Activated CD4-positive, alpha-beta memory T cell treated with anti-CD3 and anti-CD28 coated beads, Interleukin-2, amount 10 ng/mL, durations not matched to agents 7 days and 5 days (primary cell): ENCODE results near the gene ZNF521. TPM values are rescaled to one million over a fixed set of nuclear protein-coding genes. Genes with fewer than 3 reads are reported as not detected.
"Not testable (repeated sequence)": the region's sequence is repeated elsewhere in the genome, so short reads cannot be mapped to it uniquely, and the experiment has no call there.

Experiments
- CTCF ChIA-PET: fragments of 350-600 bp; sonication (Branson Sonifier 250); formaldehyde crosslinking; loops from one replicate; lab custom pipeline; 2021; ENCODE audit warnings: antibody characterized with exemption, inconsistent platforms; lab: Charles Lee
- POLR2A ChIA-PET: fragments of 350-600 bp; sonication (Branson Sonifier 250); formaldehyde crosslinking; loops from one replicate; lab custom pipeline; 2021; ENCODE audit warnings: antibody characterized with exemption; lab: Charles Lee
- DNase-seq: peaks from one replicate; pipeline ENCODE4 v3.0.0-alpha.2; 2020
- H3K27ac Mint-ChIP-seq: one replicate; pipeline ENCODE4 v1.8.0; 2021; ENCODE audit warnings: mild to moderate bottlenecking, mixed read lengths
- H3K27me3 Mint-ChIP-seq: one replicate; pipeline ENCODE4 v1.8.0; 2021; ENCODE audit warnings: mixed read lengths
- H3K36me3 Mint-ChIP-seq: one replicate; pipeline ENCODE4 v1.8.0; 2021; ENCODE audit warnings: low read depth, mixed read lengths
- H3K4me1 Mint-ChIP-seq: one replicate; pipeline ENCODE4 v1.8.0; 2021; ENCODE audit warnings: mixed read lengths
- H3K4me3 Mint-ChIP-seq: one replicate; pipeline ENCODE4 v1.8.0; 2021; ENCODE audit warnings: mild to moderate bottlenecking, mixed read lengths
- H3K9me3 Mint-ChIP-seq: one replicate; pipeline ENCODE4 v1.8.0; 2021; ENCODE audit warnings: mixed read lengths
- total RNA-seq, 2 experiments: library from RNA; stranded (reverse); gene quantifications; one replicate each; pipeline ENCODE4 v1.2.3, GENCODE V29; 2021

The ZNF521 gene
- total RNA-seq, 2 experiments from 2014 or later = not detected

DNA sequence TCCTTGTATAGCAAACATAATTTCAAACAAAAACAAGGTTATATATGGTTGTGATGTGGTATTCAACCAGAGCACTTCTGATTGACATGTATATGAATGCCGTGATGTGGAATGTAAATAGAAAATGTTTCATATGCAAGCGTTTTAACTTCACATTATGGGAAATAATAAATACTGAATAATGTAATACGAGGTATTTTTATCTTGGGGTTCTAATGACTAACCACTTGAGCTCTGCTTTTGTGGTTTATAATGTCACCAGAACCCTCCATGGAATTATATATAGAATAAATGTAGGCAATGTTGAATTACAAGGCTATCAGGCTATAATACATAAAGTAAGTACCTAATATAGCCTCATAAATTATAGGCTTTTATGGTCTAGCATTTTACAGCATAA, 72.4 kb downstream of the ZNF521 start:
- Mint-ChIP-seq H3K36me3 (no peaks in the 10 kb centered on the region), H3K4me3 (no peak overlapping the region), H3K27ac (no peak overlapping the region), H3K4me1 (no peaks in the 10 kb centered on the region), H3K27me3 (peaks cover 4% of the 10 kb centered on the region), H3K9me3 (no peaks in the 10 kb centered on the region)
- CTCF ChIA-PET = no interaction called here
- no peak for DNase-seq
- POLR2A ChIA-PET = no interaction called here

GRCh38 chr18:25279133-25279532, 72.8 kb downstream of the ZNF521 start:
- no peaks in the 10 kb centered on the region for H3K36me3 Mint-ChIP-seq
- no peak for DNase-seq
- H3K9me3 Mint-ChIP-seq = no peaks in the 10 kb centered on the region
- H3K27me3 Mint-ChIP-seq = peaks cover 4% of the 10 kb centered on the region
- no peak overlapping the region for H3K4me3 Mint-ChIP-seq
- ChIA-PET CTCF (no interaction called here), POLR2A (no interaction called here)
- no peaks in the 10 kb centered on the region for H3K4me1 Mint-ChIP-seq
- no peak overlapping the region for H3K27ac Mint-ChIP-seq

DNA sequence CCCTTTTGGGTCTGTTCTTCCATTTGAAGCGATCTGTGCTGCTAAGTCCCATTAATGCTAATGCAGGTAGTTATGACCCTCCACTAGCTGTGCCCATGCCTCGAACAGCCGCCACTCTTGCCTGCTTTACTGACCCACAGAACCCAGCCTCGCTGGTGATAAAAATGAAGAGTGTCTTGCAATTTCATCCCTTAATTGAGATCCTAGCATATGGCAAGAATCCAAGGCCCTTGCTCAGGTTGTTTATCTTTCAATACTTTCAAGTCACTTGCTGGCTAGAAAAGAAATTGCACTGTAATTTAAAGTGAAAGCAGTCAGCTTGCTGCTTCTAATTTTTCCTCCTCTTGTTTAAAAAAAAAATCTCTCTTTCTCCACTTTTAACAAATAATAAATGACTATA, 73.6 kb downstream of the ZNF521 start:
- Mint-ChIP-seq H3K4me3 (no peak overlapping the region), H3K36me3 (no peaks in the 10 kb centered on the region), H3K27me3 (peaks cover 4% of the 10 kb centered on the region), H3K9me3 (no peaks in the 10 kb centered on the region), H3K4me1 (no peaks in the 10 kb centered on the region), H3K27ac (no peak overlapping the region)
- no peak for DNase-seq
- POLR2A ChIA-PET = no interaction called here
- CTCF ChIA-PET = no interaction called here

GRCh38 chr18:25275412-25276001, 76.5 kb downstream of the ZNF521 start:
- no peaks in the 10 kb centered on the region for H3K27me3 Mint-ChIP-seq
- POLR2A ChIA-PET = no interaction called here
- H3K27ac Mint-ChIP-seq = no peak overlapping the region
- no peaks in the 10 kb centered on the region for H3K4me1 Mint-ChIP-seq
- DNase-seq = no peak
- peaks cover 2% of the 10 kb centered on the region for H3K9me3 Mint-ChIP-seq
- H3K4me3 Mint-ChIP-seq = no peak overlapping the region
- CTCF ChIA-PET = no interaction called here
- no peaks in the 10 kb centered on the region for H3K36me3 Mint-ChIP-seq

GRCh38 chr18:25274926-25275325, 77.0 kb downstream of the ZNF521 start:
- DNase-seq = no peak
- H3K4me3 Mint-ChIP-seq = no peak overlapping the region
- no peaks in the 10 kb centered on the region for H3K27me3 Mint-ChIP-seq
- no peaks in the 10 kb centered on the region for H3K36me3 Mint-ChIP-seq
- no peaks in the 10 kb centered on the region for H3K4me1 Mint-ChIP-seq
- H3K9me3 Mint-ChIP-seq = peaks cover 2% of the 10 kb centered on the region
- H3K27ac Mint-ChIP-seq = no peak overlapping the region
- ChIA-PET CTCF (no interaction called here), POLR2A (no interaction called here)

DNA sequence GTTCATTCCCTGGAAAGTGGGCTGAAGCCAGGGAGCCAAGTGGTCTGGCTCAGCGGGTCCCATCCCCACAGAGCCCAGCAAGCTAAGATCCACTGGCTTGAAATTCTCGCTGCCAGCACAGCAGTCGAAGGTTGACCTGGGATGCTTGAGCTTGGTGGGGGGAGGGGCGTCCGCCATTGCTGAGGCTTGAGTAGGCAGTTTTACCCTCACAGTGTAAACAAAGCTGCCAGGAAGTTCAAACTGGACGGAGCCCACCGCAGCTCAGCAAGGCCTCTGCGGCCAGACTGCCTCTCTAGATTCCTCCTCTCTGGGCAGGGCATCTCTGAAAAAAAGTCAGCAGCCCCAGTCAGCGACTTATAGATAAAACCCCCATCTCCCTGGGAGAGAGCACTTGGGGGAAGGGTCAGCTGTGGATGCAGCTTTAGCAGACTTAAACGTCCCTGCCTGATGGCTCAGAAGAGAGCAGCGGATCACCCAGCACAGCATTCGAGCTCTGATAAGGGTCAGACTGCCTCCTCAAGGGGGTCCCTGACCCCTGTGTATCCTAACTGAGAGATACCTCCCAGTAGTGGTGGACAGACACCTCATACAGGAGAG, 84.9 kb downstream of the ZNF521 start:
- H3K27me3 Mint-ChIP-seq, POLR2A ChIA-PET, H3K4me1 Mint-ChIP-seq, H3K27ac Mint-ChIP-seq, H3K4me3 Mint-ChIP-seq, H3K36me3 Mint-ChIP-seq, H3K9me3 Mint-ChIP-seq, DNase-seq, CTCF ChIA-PET: not testable (repeated sequence)

- H3K36me3 Mint-ChIP-seq = no peaks in the 10 kb centered on the region
- DNase-seq = no peak
- no peak overlapping the region for H3K4me3 Mint-ChIP-seq
Observed at GRCh38 chr18:25262920-25263319, 89.0 kb downstream of the ZNF521 start.

DNA sequence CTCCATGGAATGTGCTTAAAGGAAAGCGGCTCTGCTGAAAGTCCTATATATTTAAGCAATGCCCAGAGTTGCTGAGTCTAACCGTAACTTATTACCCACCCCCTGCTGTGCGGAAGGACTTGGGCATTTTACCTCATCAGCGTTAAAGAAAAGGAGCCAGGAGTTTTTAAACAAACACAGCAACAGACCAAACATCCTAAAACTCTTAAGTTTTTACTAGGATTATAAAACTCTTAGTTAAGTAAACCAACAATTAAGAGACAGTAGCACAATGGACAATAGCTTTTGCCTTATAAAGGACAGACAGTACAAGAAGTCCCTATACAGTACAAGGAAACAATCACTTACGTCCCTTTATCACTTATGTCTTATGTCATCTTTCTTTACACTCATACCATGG, 90.2 kb downstream of the ZNF521 start:
- H3K27ac Mint-ChIP-seq = no peak overlapping the region
- ChIA-PET CTCF (no interaction called here), POLR2A (no interaction called here)
- no peaks in the 10 kb centered on the region for H3K4me1 Mint-ChIP-seq
- H3K27me3 Mint-ChIP-seq = no peaks in the 10 kb centered on the region
- no peak overlapping the region for H3K4me3 Mint-ChIP-seq
- no peaks in the 10 kb centered on the region for H3K36me3 Mint-ChIP-seq
- DNase-seq = no peak
- no peaks in the 10 kb centered on the region for H3K9me3 Mint-ChIP-seq

More at GRCh38 chr18:25262920-25263319, 89.0 kb downstream of the ZNF521 start:
- no peaks in the 10 kb centered on the region for H3K4me1 Mint-ChIP-seq
- no peaks in the 10 kb centered on the region for H3K9me3 Mint-ChIP-seq
- CTCF ChIA-PET = no interaction called here
- POLR2A ChIA-PET = no interaction called here
- no peaks in the 10 kb centered on the region for H3K27me3 Mint-ChIP-seq
- H3K27ac Mint-ChIP-seq = no peak overlapping the region

GRCh38 chr18:25256439-25256838, 95.5 kb downstream of the ZNF521 start:
- CTCF ChIA-PET = no interaction called here
- Mint-ChIP-seq H3K9me3 (peaks cover 2% of the 10 kb centered on the region), H3K4me1 (no peaks in the 10 kb centered on the region), H3K27me3 (no peaks in the 10 kb centered on the region), H3K4me3 (no peak overlapping the region), H3K27ac (no peak overlapping the region), H3K36me3 (no peaks in the 10 kb centered on the region)
- POLR2A ChIA-PET = no interaction called here
- DNase-seq = no peak

GRCh38 chr18:25253779-25254178, 98.2 kb downstream of the ZNF521 start:
- Mint-ChIP-seq H3K36me3 (no peaks in the 10 kb centered on the region), H3K4me1 (no peaks in the 10 kb centered on the region), H3K9me3 (peaks cover 2% of the 10 kb centered on the region), H3K27me3 (no peaks in the 10 kb centered on the region), H3K27ac (no peak overlapping the region), H3K4me3 (no peak overlapping the region)
- ChIA-PET POLR2A (no interaction called here), CTCF (no interaction called here)
- DNase-seq = no peak

DNA sequence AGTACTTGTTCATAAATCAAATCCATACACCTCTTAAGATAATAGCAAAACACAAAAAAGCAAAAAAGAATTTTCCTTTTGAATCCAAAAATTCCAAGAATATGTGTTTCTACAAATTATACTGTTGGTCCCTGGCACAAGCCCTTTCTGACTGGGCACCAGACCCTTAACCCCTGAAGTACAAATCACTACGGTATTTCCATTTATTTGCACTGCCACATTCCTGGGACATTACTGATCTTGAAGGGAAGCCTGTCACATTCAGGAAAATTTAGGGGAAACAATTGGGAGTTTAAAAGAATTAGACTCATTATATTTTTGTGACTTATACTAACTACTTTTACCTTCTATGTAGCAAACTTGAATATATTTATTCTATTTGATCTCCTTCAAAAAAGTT, 98.8 kb downstream of the ZNF521 start:
- no peaks in the 10 kb centered on the region for H3K36me3 Mint-ChIP-seq
- ChIA-PET POLR2A (no interaction called here), CTCF (no interaction called here)
- H3K9me3 Mint-ChIP-seq = peaks cover 2% of the 10 kb centered on the region
- DNase-seq = no peak
- no peaks in the 10 kb centered on the region for H3K4me1 Mint-ChIP-seq
- no peak overlapping the region for H3K4me3 Mint-ChIP-seq
- H3K27me3 Mint-ChIP-seq = no peaks in the 10 kb centered on the region
- no peak overlapping the region for H3K27ac Mint-ChIP-seq

GRCh38 chr18:25251068-25251467, 100.9 kb downstream of the ZNF521 start:
- DNase-seq = no peak
- ChIA-PET POLR2A (no interaction called here), CTCF (no interaction called here)

DNA sequence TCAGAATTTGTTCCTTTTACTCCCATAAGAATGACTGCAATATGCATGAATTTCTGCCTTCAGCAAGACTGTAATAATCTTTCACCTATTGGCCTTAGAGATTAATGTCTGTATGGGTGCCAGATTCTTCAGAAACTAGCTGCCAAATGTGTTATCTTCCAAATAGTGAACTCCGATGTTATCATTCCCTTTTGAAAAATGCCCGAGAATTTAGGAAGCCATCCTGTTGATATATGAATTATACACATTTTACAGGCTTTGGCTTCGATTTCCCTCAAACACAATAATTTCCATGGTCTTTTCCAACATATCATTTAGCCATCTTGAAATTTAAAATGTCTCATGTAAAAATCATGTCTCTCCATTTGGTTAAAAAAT, 101.5 kb downstream of the ZNF521 start:
- no peaks in the 10 kb centered on the region for H3K36me3 Mint-ChIP-seq
- H3K9me3 Mint-ChIP-seq = peaks cover 4% of the 10 kb centered on the region
- no peaks in the 10 kb centered on the region for H3K27me3 Mint-ChIP-seq
- H3K27ac Mint-ChIP-seq = no peak overlapping the region
- POLR2A ChIA-PET = no interaction called here
- CTCF ChIA-PET = no interaction called here
- no peaks in the 10 kb centered on the region for H3K4me1 Mint-ChIP-seq
- no peak overlapping the region for H3K4me3 Mint-ChIP-seq
- no peak for DNase-seq

More at GRCh38 chr18:25251068-25251467, 100.9 kb downstream of the ZNF521 start:
- no peak overlapping the region for H3K4me3 Mint-ChIP-seq
- no peaks in the 10 kb centered on the region for H3K36me3 Mint-ChIP-seq
- H3K27ac Mint-ChIP-seq = no peak overlapping the region
- H3K27me3 Mint-ChIP-seq = no peaks in the 10 kb centered on the region
- H3K9me3 Mint-ChIP-seq = peaks cover 6% of the 10 kb centered on the region
- H3K4me1 Mint-ChIP-seq = no peaks in the 10 kb centered on the region

GRCh38 chr18:25248755-25249154, 103.2 kb downstream of the ZNF521 start:
- Mint-ChIP-seq H3K4me1 (no peaks in the 10 kb centered on the region), H3K36me3 (no peaks in the 10 kb centered on the region), H3K27ac (no peak overlapping the region), H3K9me3 (peaks cover 6% of the 10 kb centered on the region), H3K4me3 (no peak overlapping the region), H3K27me3 (no peaks in the 10 kb centered on the region)
- ChIA-PET POLR2A (no interaction called here), CTCF (no interaction called here)
- no peak for DNase-seq
